K562 (cell line): ENCODE results near the gene GJA1.

Experiments
- ATF7 ChIP-seq: fragments of 450-650 bp; IDR thresholded peaks from 2 replicates; pipeline ENCODE4 v1.7.1; 2014; ENCODE audit warnings: mild to moderate bottlenecking, moderate library complexity
- POLR2AphosphoS2 ChIP-seq: IDR thresholded peaks from 2 replicates; pipeline ENCODE4 v1.6.1; 2012; ENCODE audit warnings: low read length, improper control_type of control experiment

DNA sequence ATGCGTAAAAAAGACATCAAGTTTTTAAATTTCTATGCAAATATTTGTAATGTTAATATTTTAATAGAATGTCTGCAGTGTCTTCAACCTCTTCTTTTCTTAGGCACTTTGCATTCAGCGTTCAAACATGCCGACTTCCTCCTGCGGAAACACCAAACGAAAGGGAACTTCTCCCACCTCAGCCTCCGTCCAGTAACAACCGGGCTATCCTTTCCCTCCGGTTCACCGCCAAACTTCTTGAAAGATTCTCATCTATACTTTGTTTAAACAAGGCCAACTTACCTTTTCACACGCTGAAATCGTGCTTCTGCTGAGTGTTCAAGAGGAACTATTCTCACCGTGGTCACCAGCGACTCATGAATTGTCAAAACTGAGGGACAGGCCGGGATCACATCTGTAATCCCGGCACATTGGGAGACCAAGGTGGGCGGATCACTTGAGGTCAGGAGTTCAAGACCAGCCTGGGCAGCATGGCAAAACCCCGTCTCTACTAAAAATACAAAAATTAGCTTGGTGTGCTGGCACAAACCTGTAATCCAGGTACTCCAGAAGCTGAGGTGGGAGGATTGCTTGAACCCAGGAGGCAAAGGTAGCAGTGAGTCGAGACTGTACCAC, 44.8 kb downstream of the GJA1 start:
- TF ChIP-seq ATF7 (no peak), POLR2AphosphoS2 (no peak)
